Sigmoid colon (tissue), 7 donors: ENCODE data around the gene EEPD1. TPM values are rescaled to one million over a fixed set of nuclear protein-coding genes. Genes with fewer than 3 reads are reported as not detected.

Experiments used
- DNase-seq: peaks from one replicate; pipeline ENCODE4 v3.0.0-alpha.2; 2019
- H3K27ac ChIP-seq, 4 donors: fragments of 200-600 bp; sonication (generic); one replicate each; pipeline ENCODE4 v1.5.1; 2016 to 2019; ENCODE audit warnings: mild to moderate bottlenecking in 1 of 4
- H3K27me3 ChIP-seq, 3 donors: fragments of 200-600 bp; sonication (generic); one replicate each; pipeline ENCODE4 v1.5.1; 2019; ENCODE audit warnings: mild to moderate bottlenecking in 1 of 3
- H3K36me3 ChIP-seq, 4 donors: fragments of 200-600 bp; sonication (generic); one replicate each; pipeline ENCODE4 v1.5.1; 2016 to 2019
- H3K4me1 ChIP-seq, 4 donors: fragments of 200-600 bp; sonication (generic); one replicate each; pipeline ENCODE4 v1.5.1; 2017 to 2019
- H3K4me3 ChIP-seq, 4 donors: fragments of 200-600 bp; sonication (generic); one replicate each; pipeline ENCODE4 v1.5.1; 2017 to 2019; ENCODE audit warnings: mild to moderate bottlenecking in 2 of 4, moderate library complexity in 1 of 4
- H3K9me3 ChIP-seq, 4 donors: fragments of 200-600 bp in 3 of 4; sonication (generic) in 3 of 4; one replicate each; pipeline versions ENCODE4 v1.5.1 to v1.6.1; 2013 to 2019
- CTCF ChIP-seq, 4 experiments: fragments of 450-650 bp in 3 of 4; fragments of 200-600 bp in 1 of 4; IDR thresholded peaks; one replicate each; pipeline ENCODE4 v1.5.1; 2016 to 2019; ENCODE audit warnings: antibody characterized with exemption in 4 of 4, mild to moderate bottlenecking in 3 of 4, moderate library complexity in 2 of 4
- EP300 ChIP-seq, 4 donors: sonication (generic); formaldehyde crosslinking; IDR thresholded peaks; one replicate each; pipeline ENCODE4 v1.6.1; 2017; ENCODE audit warnings: antibody characterized with exemption in 4 of 4
- POLR2A ChIP-seq, 2 donors: fragments of 450-650 bp; IDR thresholded peaks; one replicate each; pipeline ENCODE4 v1.6.1; 2016; ENCODE audit warnings: antibody characterized with exemption in 2 of 2, mild to moderate bottlenecking in 2 of 2, moderate library complexity in 2 of 2
- POLR2AphosphoS5 ChIP-seq, 4 donors: sonication (generic); formaldehyde crosslinking; IDR thresholded peaks; one replicate each; pipeline ENCODE4 v1.6.1; 2017; ENCODE audit warnings: antibody characterized with exemption in 4 of 4
- WGBS, 2 donors: extraction: QIAGEN DNeasy Blood & Tissue Kit; methylation state at CpG; one replicate each; pipeline ENCODE4 v1.1.7; 2013; 5-methylcytosine and 5-hydroxymethylcytosine counted together
- intact Hi-C: fragments of 100-400 bp; cut with DNase I; formaldehyde crosslinking; loops from one replicate; pipeline ENCODE4 v1.15.1; 2023
- polyA plus RNA-seq, 3 donors: library from polyadenylated mRNA; stranded (reverse); fragments of 200-250 nt; gene quantifications; one replicate each; pipeline ENCODE4 v1.2.3, GENCODE V29; 2013
- total RNA-seq, 4 donors: library from RNA; depleted of rRNA; stranded (reverse); fragments of >200 nt; gene quantifications; one replicate each; pipeline ENCODE4 v1.1.0, GENCODE V29; 2016
- donor health status: healthy with polysubstance abuse.
- donor health status: Bipolar disorder and iron deficiency.
- donor health status: healthy.

EEPD1 gene
- total and polyA plus RNA-seq, 7 donors = 6.6 to 18.1 (median 14.3) TPM

- H3K27ac ChIP-seq = no peak overlapping the region
- intact Hi-C loops = no loop called here
- no peaks in the 10 kb centered on the region for H3K36me3 ChIP-seq
- no peak for DNase-seq
- TF ChIP-seq CTCF (IDR thresholded peaks at IDR 0.05) (no peak), POLR2A (IDR thresholded peaks at IDR 0.05) (no peak), POLR2AphosphoS5 (IDR thresholded peaks at IDR 0.05) (no peak), EP300 (IDR thresholded peaks at IDR 0.05) (no peak)
- no peaks in the 10 kb centered on the region for H3K27me3 ChIP-seq
- no peak overlapping the region for H3K4me3 ChIP-seq
- 84 to 93% methylated on average over 5 of the region's 5 CpGs for WGBS, 2 donors
- no peaks in the 10 kb centered on the region for H3K9me3 ChIP-seq
- H3K4me1 ChIP-seq = peaks cover 0 to 54% (median 42%) of the 10 kb centered on the region in 4 donors
Measured at GRCh38 chr7:36217961-36218284, 64.9 kb downstream of the EEPD1 start.

- intact Hi-C loops = no loop called here
- Histone ChIP-seq H3K9me3 (no peaks in the 10 kb centered on the region), H3K4me1 (peaks cover 0 to 46% (median 39%) of the 10 kb centered on the region in 4 donors), H3K4me3 (no peak overlapping the region), H3K27me3 (no peaks in the 10 kb centered on the region), H3K36me3 (no peaks in the 10 kb centered on the region), H3K27ac (no peak overlapping the region)
- 94 to 96% methylated on average over 1 of the region's 1 CpG for WGBS, 2 donors
- DNase-seq = no peak
- no peak for TF ChIP-seq EP300 (IDR thresholded peaks at IDR 0.05)
- TF ChIP-seq POLR2A (IDR thresholded peaks at IDR 0.05) = no peak
- no peak for TF ChIP-seq CTCF (IDR thresholded peaks at IDR 0.05)
- TF ChIP-seq POLR2AphosphoS5 (IDR thresholded peaks at IDR 0.05) = no peak
Measured at GRCh38 chr7:36219429-36219828, 66.4 kb downstream of the EEPD1 start.

- intact Hi-C loops = loop anchor here (5.0 kb wide), 1 partner anchor 67 kb away; no protein-coding TSS in a partner anchor
- no peaks in the 10 kb centered on the region for H3K36me3 ChIP-seq
- peaks cover 0 to 38% (median 13%) of the 10 kb centered on the region in 4 donors for H3K4me1 ChIP-seq
- no peak overlapping the region for H3K27ac ChIP-seq
- no peak overlapping the region for H3K4me3 ChIP-seq
- TF ChIP-seq POLR2AphosphoS5 (IDR thresholded peaks at IDR 0.05) (no peak), CTCF (IDR thresholded peaks at IDR 0.05) (no peak), POLR2A (IDR thresholded peaks at IDR 0.05) (no peak), EP300 (IDR thresholded peaks at IDR 0.05) (no peak)
- H3K9me3 ChIP-seq = no peaks in the 10 kb centered on the region
- no peaks in the 10 kb centered on the region for H3K27me3 ChIP-seq
- no peak for DNase-seq
Measured at GRCh38 chr7:36223851-36224250, 70.8 kb downstream of the EEPD1 start.

- H3K4me1 ChIP-seq = peaks cover 0 to 38% (median 13%) of the 10 kb centered on the region in 4 donors
- H3K27ac ChIP-seq = no peak overlapping the region
- no peak for TF ChIP-seq CTCF (IDR thresholded peaks at IDR 0.05)
- TF ChIP-seq EP300 (IDR thresholded peaks at IDR 0.05) = peak in 1 of 4 donors; percentile 42
- TF ChIP-seq POLR2A (IDR thresholded peaks at IDR 0.05) = no peak
- peak in 2 of 4 donors; percentile 47 to 50 for TF ChIP-seq POLR2AphosphoS5 (IDR thresholded peaks at IDR 0.05)
- H3K36me3 ChIP-seq = no peaks in the 10 kb centered on the region
- intact Hi-C loops = loop anchor here (5.0 kb wide), 1 partner anchor 68 kb away; no protein-coding TSS in a partner anchor
- no peaks in the 10 kb centered on the region for H3K27me3 ChIP-seq
- H3K9me3 ChIP-seq = no peaks in the 10 kb centered on the region
- WGBS, 2 donors = 46 to 64% methylated on average over 16 of the region's 16 CpGs
- H3K4me3 ChIP-seq = no peak overlapping the region
- no peak for DNase-seq
Measured at GRCh38 chr7:36224934-36225858, 72.1 kb downstream of the EEPD1 start.
